ENCODE measurements around the gene RNF166.

The RNF166 gene

DNA sequence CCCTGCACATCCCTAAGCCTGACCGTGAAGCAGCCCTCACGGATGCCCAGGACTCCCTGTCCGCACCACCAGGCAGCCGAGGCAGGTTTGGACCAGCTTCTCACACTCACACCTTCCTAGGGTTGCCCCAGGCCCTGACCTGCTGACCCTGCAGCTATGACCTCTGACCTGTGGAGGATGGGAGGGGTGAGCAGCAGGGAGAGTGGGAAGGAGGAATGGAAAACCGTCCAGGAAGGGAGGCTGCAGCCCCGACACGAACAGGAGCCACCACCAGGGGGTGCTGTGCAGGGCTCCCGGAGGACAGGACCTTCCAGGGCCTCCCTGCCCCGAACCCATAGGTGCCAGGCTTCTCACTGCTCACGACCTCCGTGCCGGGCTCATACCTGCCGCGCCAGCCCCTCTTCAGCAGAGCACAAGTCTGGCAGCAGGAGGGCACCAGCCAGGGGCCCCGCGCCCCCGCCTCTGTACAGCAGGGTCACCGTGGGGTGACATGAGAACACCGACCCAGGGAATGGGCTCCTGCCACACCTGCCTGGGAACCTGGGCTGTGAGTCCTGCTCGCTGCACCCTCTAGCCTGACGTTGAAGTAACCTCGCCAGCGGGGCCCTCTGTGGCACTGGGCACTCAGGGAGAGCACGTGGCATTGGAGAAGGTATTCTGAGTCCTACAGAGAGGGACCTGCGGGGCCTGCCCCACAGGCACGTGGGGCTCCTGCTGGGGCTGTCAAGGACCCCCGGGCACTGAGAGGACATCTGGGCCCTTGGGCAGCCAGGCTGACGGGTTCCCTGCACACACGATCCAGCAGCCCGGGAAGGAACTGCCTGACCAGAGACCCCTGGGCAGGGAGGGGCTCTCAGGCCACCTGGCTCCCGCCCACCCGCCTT lies 37.7 kb upstream of the RNF166 start:
- Histone ChIP-seq H3K4me1 (ENCODE audit: control insufficient read depth, low read length) (peaks cover 53% of the 10 kb centered on the region), H3K27me3 (ENCODE audit: control insufficient read depth, low read length) (no peaks in the 10 kb centered on the region), H3F3A (ENCODE audit: control insufficient read depth, insufficient read depth) (peaks cover 6% of the 10 kb centered on the region; the same call in 1 of the 2 replicates), H4K20me1 (ENCODE audit: control insufficient read depth, insufficient read depth, low read depth, low read length) (peaks cover 30% of the 10 kb centered on the region), H3K79me2 (ENCODE audit: control insufficient read depth, low read length) (peaks cover 42% of the 10 kb centered on the region), H3K9me3 (ENCODE audit: control insufficient read depth, insufficient read depth, low read length) (no peaks in the 10 kb centered on the region), H3K9me2 (replicated peaks; ENCODE audit: control insufficient read depth, low read length) (no peaks in the 10 kb centered on the region), H3K4me3 (ENCODE audit: low read length) (no peak overlapping the region), H3K36me3 (ENCODE audit: control insufficient read depth, low read length) (peaks cover 57% of the 10 kb centered on the region), H3K27ac (ENCODE audit: low read depth, low read length) (no peak overlapping the region), H3K4me2 (ENCODE audit: low read length) (no peak overlapping the region)
- no peak for TF ChIP-seq EZH2phosphoT487 (IDR thresholded peaks at IDR 0.05; ENCODE audit: borderline replicate concordance, low read length)
- TF ChIP-seq, protein P1, sequence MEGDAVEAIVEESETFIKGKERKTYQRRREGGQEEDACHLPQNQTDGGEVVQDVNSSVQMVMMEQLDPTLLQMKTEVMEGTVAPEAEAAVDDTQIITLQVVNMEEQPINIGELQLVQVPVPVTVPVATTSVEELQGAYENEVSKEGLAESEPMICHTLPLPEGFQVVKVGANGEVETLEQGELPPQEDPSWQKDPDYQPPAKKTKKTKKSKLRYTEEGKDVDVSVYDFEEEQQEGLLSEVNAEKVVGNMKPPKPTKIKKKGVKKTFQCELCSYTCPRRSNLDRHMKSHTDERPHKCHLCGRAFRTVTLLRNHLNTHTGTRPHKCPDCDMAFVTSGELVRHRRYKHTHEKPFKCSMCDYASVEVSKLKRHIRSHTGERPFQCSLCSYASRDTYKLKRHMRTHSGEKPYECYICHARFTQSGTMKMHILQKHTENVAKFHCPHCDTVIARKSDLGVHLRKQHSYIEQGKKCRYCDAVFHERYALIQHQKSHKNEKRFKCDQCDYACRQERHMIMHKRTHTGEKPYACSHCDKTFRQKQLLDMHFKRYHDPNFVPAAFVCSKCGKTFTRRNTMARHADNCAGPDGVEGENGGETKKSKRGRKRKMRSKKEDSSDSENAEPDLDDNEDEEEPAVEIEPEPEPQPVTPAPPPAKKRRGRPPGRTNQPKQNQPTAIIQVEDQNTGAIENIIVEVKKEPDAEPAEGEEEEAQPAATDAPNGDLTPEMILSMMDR (IDR thresholded peaks at IDR 0.05; ENCODE audit: low read depth, low read length, poor library complexity, severe bottlenecking): peak; percentile 94

DNA sequence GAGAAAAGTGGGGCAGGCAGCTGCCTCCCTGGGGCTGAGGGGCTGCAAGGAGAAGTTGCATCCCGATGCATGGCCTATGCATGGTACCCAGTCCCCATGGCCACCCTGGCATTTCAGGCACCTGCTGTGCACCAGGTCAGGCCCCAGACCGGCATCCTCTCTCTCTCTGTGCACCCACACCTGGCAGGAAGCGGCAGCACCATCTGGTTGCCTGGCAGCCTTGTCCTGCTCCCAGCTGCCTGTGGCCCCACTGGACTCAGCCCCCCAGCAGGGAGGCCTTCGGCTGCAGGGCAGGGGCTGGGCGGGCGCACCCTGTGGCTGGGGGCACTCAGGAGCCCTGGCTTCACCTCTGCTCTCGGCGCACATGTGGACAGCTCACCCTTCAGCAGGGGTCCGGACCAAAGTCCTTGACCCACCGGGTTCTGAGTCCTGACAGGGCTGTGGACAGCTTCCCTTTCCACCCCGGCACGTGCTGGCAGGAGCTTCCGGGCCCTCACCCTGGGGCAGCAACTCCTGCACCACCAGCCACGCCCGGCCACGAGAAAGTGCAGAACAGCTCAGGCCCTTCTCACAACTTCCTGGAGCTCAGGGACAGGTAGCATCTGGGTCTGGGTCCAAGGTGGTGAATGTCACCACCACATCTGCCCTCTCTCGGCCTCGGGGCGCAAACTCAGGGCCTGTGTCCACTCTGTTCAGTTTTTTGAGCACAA lies 36.8 kb upstream of the RNF166 start:
- H3K27me3 ChIP-seq (ENCODE audit: control insufficient read depth, low read length): no peaks in the 10 kb centered on the region
- H3K4me2 ChIP-seq (ENCODE audit: low read length): no peak overlapping the region
- TF ChIP-seq, protein P1 (IDR thresholded peaks at IDR 0.05; ENCODE audit: low read depth, low read length, poor library complexity, severe bottlenecking): no peak
- TF ChIP-seq EZH2phosphoT487 (IDR thresholded peaks at IDR 0.05; ENCODE audit: borderline replicate concordance, low read length): no peak
- no peaks in the 10 kb centered on the region for H3K9me2 ChIP-seq (replicated peaks; ENCODE audit: control insufficient read depth, low read length)
- no peaks in the 10 kb centered on the region for H3K9me3 ChIP-seq (ENCODE audit: control insufficient read depth, insufficient read depth, low read length)
- H3K36me3 ChIP-seq (ENCODE audit: control insufficient read depth, low read length): peaks cover 60% of the 10 kb centered on the region
- H3K4me3 ChIP-seq (ENCODE audit: low read length): no peak overlapping the region
- H3K4me1 ChIP-seq (ENCODE audit: control insufficient read depth, low read length): peaks cover 57% of the 10 kb centered on the region
- H4K20me1 ChIP-seq (ENCODE audit: control insufficient read depth, insufficient read depth, low read depth, low read length): peaks cover 24% of the 10 kb centered on the region
- peaks cover 37% of the 10 kb centered on the region for H3K79me2 ChIP-seq (ENCODE audit: control insufficient read depth, low read length)
- no peak overlapping the region for H3K27ac ChIP-seq (ENCODE audit: low read depth, low read length)
- peaks cover 6% of the 10 kb centered on the region; the same call in 1 of the 2 replicates for H3F3A ChIP-seq (ENCODE audit: control insufficient read depth, insufficient read depth)

DNA sequence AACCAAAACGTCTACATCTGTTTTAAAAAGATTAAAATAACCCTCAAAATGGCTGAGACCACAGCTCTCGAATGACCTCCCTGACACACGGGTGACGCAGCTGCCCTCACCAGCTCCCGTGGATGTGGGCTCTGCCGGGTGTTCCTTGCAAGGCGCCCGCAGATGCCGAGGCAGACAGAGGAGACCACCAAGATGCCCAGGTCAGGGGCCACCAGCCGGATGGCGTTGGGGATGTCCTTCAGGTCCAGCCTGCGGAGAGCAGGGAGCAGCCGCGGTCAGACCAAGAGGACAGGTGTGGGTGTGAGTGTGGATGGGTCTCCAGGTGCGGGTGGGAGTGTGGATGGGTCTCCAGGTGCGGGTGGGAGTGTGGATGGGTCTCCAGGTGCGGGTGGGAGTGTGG lies 35.2 kb upstream of the RNF166 start:
- Histone ChIP-seq H4K20me1 (ENCODE audit: control insufficient read depth, insufficient read depth, low read depth, low read length) (peaks cover 28% of the 10 kb centered on the region), H3K27me3 (ENCODE audit: control insufficient read depth, low read length) (no peaks in the 10 kb centered on the region), H3K9me2 (replicated peaks; ENCODE audit: control insufficient read depth, low read length) (no peaks in the 10 kb centered on the region), H3K79me2 (ENCODE audit: control insufficient read depth, low read length) (peaks cover 31% of the 10 kb centered on the region), H3K4me2 (ENCODE audit: low read length) (no peak overlapping the region), H3K27ac (ENCODE audit: low read depth, low read length) (no peak overlapping the region), H3K4me1 (ENCODE audit: control insufficient read depth, low read length) (peaks cover 52% of the 10 kb centered on the region), H3K36me3 (ENCODE audit: control insufficient read depth, low read length) (peaks cover 68% of the 10 kb centered on the region), H3K4me3 (ENCODE audit: low read length) (no peak overlapping the region), H3K9me3 (ENCODE audit: control insufficient read depth, insufficient read depth, low read length) (no peaks in the 10 kb centered on the region), H3F3A (ENCODE audit: control insufficient read depth, insufficient read depth) (peaks cover 3% of the 10 kb centered on the region; the same call in 1 of the 2 replicates)
- TF ChIP-seq EZH2phosphoT487 (IDR thresholded peaks at IDR 0.05; ENCODE audit: borderline replicate concordance, low read length): no peak
- TF ChIP-seq, protein P1 (IDR thresholded peaks at IDR 0.05; ENCODE audit: low read depth, low read length, poor library complexity, severe bottlenecking): no peak

All from DOHH2 (cell line).